Lower lobe of right lung (tissue), 2 donors: Measurements from ENCODE around the gene LRRN1. TPM values are rescaled to one million over a fixed set of nuclear protein-coding genes. Genes with fewer than 3 reads are reported as not detected.

ENCODE experiments used
- ATAC-seq, 2 donors: fragments of 200-7000 bp; cut with Tn5 transposase; one replicate each; pipeline ENCODE4 v1.9.1; 2020 to 2022; ENCODE audit warnings: mild to moderate bottlenecking in 2 of 2, moderate library complexity in 2 of 2
- DNase-seq: peaks from one replicate; pipeline ENCODE4 v3.0.0-alpha.2; 2020
- H3K27ac ChIP-seq: fragments of 200-600 bp; one replicate; pipeline ENCODE4 v1.8.0; 2022
- H3K27me3 ChIP-seq: fragments of 200-600 bp; one replicate; pipeline ENCODE4 v1.8.0; 2022; ENCODE audit warnings: low read depth
- H3K36me3 ChIP-seq: fragments of 200-600 bp; one replicate; pipeline ENCODE4 v1.8.0; 2022; ENCODE audit warnings: mild to moderate bottlenecking
- H3K4me1 ChIP-seq: fragments of 200-600 bp; one replicate; pipeline ENCODE4 v1.8.0; 2022
- H3K4me3 ChIP-seq: fragments of 200-600 bp; one replicate; pipeline ENCODE4 v1.8.0; 2022; ENCODE audit warnings: mild to moderate bottlenecking
- H3K9me3 ChIP-seq: fragments of 200-600 bp; one replicate; pipeline ENCODE4 v1.8.0; 2022
- intact Hi-C: fragments of 100-400 bp; cut with DNase I; formaldehyde crosslinking; loops from one replicate; pipeline ENCODE4 v1.11.0; 2022
- total RNA-seq: library from RNA; stranded (reverse); fragmentation: NEBNext Ultra II Directional; extraction: Animal tissue kit (Norgen Biotek cat#: 25700); gene quantifications from one replicate; pipeline ENCODE4 v1.2.1, GENCODE V29; 2021
- TF ChIP-seq, protein P1 (sequence below): fragments of 200-600 bp; IDR thresholded peaks from one replicate; pipeline ENCODE4 v1.8.0; 2022; ENCODE audit warnings: antibody characterized with exemption, mild to moderate bottlenecking
- donor health status: DM: no; HTN: yes; CAD: no; lungs with severe emphysema.

LRRN1 gene
- total RNA-seq, 1 donor from 2014 or later, result 2.0 TPM

DNA sequence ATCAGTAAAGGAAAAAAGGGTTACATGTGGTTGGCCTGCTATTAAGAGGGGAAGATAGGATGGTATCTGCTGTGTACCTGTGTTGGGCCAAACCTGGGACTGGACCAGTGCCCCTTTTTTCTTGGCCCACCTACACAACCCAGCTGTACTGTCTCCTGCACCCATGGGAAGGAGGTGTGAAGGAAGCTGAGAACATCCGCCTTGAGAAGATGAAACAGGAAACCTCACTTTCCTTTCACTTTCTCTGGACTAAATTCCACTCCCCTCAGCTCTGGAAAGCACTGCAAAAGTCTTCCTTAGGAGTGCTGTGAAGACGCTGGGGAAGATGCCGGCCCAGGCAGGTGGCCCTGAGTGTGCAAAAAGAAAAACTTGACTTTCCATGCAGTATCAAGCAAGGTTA, 37.6 kb downstream of the LRRN1 start:
- no peak for ATAC-seq
- TF ChIP-seq, protein P1, sequence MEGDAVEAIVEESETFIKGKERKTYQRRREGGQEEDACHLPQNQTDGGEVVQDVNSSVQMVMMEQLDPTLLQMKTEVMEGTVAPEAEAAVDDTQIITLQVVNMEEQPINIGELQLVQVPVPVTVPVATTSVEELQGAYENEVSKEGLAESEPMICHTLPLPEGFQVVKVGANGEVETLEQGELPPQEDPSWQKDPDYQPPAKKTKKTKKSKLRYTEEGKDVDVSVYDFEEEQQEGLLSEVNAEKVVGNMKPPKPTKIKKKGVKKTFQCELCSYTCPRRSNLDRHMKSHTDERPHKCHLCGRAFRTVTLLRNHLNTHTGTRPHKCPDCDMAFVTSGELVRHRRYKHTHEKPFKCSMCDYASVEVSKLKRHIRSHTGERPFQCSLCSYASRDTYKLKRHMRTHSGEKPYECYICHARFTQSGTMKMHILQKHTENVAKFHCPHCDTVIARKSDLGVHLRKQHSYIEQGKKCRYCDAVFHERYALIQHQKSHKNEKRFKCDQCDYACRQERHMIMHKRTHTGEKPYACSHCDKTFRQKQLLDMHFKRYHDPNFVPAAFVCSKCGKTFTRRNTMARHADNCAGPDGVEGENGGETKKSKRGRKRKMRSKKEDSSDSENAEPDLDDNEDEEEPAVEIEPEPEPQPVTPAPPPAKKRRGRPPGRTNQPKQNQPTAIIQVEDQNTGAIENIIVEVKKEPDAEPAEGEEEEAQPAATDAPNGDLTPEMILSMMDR, result no peak
- H3K4me3 ChIP-seq, result no peak overlapping the region
- H3K4me1 ChIP-seq, result no peaks in the 10 kb centered on the region
- no peak overlapping the region for H3K27ac ChIP-seq
- no peaks in the 10 kb centered on the region for H3K27me3 ChIP-seq
- H3K9me3 ChIP-seq, result peaks cover 4% of the 10 kb centered on the region
- intact Hi-C loops, result no loop called here
- H3K36me3 ChIP-seq, result no peaks in the 10 kb centered on the region
- DNase-seq, result no peak

DNA sequence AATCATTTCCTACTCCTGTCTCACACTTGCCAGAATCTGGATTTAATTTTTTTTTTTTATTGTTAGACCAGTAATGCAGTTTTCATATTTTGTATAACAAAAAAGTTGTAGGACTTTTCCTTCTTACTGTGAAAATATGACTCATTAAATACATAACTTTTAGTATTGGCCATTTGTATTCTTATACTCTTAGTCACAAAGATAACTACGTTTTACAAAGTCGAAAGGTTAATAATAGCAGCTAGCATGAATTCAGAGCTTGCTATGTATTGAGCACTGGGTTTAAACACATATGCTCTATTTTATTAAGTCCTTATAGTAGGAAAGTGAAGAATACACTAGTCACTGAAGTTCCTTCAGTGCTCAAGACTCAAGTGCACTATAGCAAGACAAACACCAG, 43.1 kb downstream of the LRRN1 start:
- DNase-seq (no peak), ATAC-seq (no peak)

DNA sequence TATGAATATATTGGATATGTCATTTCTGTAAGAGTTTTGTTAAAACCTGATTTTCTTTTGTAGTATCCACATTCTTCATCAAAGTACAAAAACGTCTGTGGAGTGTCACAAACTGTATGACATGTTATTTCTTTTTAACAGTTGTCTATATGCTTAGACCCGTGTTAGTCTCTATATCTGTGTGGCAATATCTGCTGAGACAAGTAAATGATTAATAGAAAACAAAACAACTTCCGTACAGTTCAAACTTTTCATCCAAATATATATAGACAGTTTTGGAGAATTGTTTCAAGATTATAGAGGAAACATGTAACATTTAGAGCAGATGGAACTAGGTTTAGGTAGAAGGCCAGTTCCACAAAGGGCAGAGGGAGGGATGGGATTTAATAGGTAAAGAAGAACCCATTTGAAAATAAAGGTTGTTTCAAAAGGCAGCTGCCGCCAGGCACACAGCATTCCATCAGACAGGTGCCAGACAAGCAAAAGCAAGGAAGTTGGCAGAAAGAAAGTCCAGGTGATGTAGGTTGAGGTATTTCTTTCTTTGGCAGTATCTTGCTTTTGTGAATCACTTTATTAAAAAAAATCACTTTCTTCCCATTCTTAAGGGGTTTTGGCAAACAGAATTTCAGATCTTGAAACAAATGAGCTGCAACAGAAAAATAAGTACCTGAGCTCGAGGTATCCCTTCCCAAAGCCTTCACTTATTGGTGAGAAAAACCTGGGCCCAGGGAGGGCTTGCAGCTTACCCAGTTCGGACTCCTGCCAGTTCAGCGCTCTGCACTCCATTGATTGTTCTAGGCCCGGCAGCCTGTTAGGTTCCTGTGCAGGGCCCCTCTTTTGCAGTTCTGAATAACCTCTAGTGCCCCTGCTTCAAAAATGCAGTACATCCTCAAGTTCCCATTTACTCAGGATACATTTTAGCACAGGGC, 49.0 kb downstream of the LRRN1 start:
- H3K4me3 ChIP-seq, result no peak overlapping the region
- no peaks in the 10 kb centered on the region for H3K4me1 ChIP-seq
- no peaks in the 10 kb centered on the region for H3K27me3 ChIP-seq
- no peak overlapping the region for H3K27ac ChIP-seq
- H3K9me3 ChIP-seq, result no peaks in the 10 kb centered on the region
- ATAC-seq (no peak), DNase-seq (no peak)
- TF ChIP-seq, protein P1, result no peak
- intact Hi-C loops, result no loop called here
- H3K36me3 ChIP-seq, result no peaks in the 10 kb centered on the region

More for the DNA sequence above, 43.1 kb downstream of the LRRN1 start:
- no peaks in the 10 kb centered on the region for H3K27me3 ChIP-seq
- H3K4me1 ChIP-seq, result no peaks in the 10 kb centered on the region
- intact Hi-C loops, result no loop called here
- TF ChIP-seq, protein P1, result no peak
- H3K36me3 ChIP-seq, result no peaks in the 10 kb centered on the region
- H3K4me3 ChIP-seq, result no peak overlapping the region
- no peak overlapping the region for H3K27ac ChIP-seq
- no peaks in the 10 kb centered on the region for H3K9me3 ChIP-seq

DNA sequence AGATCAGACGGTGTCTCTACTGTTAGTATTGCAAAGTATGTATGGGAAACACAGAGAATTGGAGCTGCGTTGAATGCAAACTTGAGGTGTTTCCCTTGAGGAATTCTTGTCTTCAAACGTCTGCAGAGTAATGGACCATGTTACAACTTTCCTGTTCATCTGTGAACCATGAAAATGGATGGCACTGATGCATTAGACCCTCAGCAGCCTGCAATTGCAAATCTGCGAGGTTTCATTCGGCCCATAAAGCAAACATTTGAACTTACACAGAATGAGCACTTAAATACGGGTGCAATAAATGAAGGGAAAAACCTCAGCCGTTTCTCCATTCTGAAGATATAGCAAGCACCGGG, 49.7 kb downstream of the LRRN1 start:
- TF ChIP-seq, protein P1, result no peak
- Histone ChIP-seq H3K27me3 (no peaks in the 10 kb centered on the region), H3K27ac (no peak overlapping the region), H3K9me3 (no peaks in the 10 kb centered on the region), H3K4me3 (no peak overlapping the region), H3K4me1 (no peaks in the 10 kb centered on the region), H3K36me3 (no peaks in the 10 kb centered on the region)
- intact Hi-C loops, result no loop called here
- ATAC-seq, result no peak
- DNase-seq, result no peak

DNA sequence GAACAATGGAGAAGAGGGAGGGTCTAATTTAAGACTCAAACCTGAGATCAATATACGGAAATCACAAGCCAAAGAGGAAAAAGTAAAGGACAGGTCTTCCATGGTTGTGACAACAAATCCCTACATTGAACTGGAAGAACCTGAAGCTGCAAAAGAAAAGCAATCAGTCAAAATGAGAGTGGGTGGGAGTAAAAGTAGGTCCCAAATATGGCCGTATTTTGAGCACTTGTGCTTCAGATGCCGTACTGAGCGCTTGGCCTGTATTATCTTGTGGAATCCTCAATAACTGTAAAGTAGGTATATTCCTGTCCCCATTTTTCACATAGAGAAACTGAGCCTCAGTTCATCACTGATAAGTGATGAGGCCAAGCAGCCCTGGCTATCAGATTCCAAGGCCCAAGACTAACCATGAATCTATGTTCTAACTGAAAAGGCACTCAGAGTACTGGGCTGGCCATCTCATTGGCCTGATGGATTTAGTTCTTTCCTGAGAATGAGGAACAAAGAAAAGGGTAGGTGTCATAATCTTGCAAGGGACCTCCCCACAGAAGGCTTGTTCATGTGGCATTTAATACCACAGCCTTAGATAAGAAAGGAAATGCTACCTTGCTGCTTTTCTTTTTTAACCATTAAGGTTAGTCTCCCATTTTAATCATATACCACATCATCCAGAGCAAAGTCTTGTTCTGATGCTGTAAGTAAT, 52.5 kb downstream of the LRRN1 start:
- Histone ChIP-seq H3K27ac (no peak overlapping the region), H3K36me3 (no peaks in the 10 kb centered on the region), H3K4me1 (no peaks in the 10 kb centered on the region), H3K9me3 (no peaks in the 10 kb centered on the region), H3K27me3 (no peaks in the 10 kb centered on the region), H3K4me3 (no peak overlapping the region)
- no peak for ATAC-seq
- no peak for DNase-seq
- intact Hi-C loops, result no loop called here
- TF ChIP-seq, protein P1, result no peak
